ENCODE measurements around the gene IDE. TPM values are rescaled to one million over a fixed set of nuclear protein-coding genes. Genes with fewer than 3 reads are reported as not detected.

The IDE gene
- total RNA-seq, 1 experiment from 2014 or later: 55.8 TPM

- H4K20me1 ChIP-seq (ENCODE audit: insufficient read depth): no peaks in the 10 kb centered on the region
- intact Hi-C loops (cut with micrococcal nuclease): no loop called here
- no peaks in the 10 kb centered on the region for H3K79me2 ChIP-seq (ENCODE audit: insufficient read depth, low read length)
- no peaks in the 10 kb centered on the region for H3K9me3 ChIP-seq (ENCODE audit: control insufficient read depth in 1 of 2, insufficient read depth in 1 of 2, low read depth in 1 of 2, low read length in 2 of 2)
- no peaks in the 10 kb centered on the region for H3K9me2 ChIP-seq (ENCODE audit: insufficient read depth)
- ChIA-PET CTCF (no interaction called here), POLR2A (no interaction called here), RAD21 (ENCODE audit: low non-redundant PET in 1 of 2, low total read pairs in 2 of 2, uncharacterized antibody in 2 of 2, unreplicated experiment in 2 of 2) (no interaction called here)
- no peak for ATAC-seq
- no peak overlapping the region for H3K9ac ChIP-seq (ENCODE audit: low read length)
- DNase-seq (ENCODE audit: low read depth, low spot score): no peak
- H3K36me3 ChIP-seq (ENCODE audit: control insufficient read depth in 1 of 2, insufficient read depth in 2 of 2, low read length in 2 of 2): peaks cover 0 to 5% of the 10 kb centered on the region in 2 experiments; a peak in 3 of 4 replicates
- no peak overlapping the region for H3K4me2 ChIP-seq (ENCODE audit: low read length)
- H3K27ac ChIP-seq (ENCODE audit: low read depth, low read length): no peak overlapping the region
- H3K4me3 ChIP-seq (replicated peaks in 1 of 2; ENCODE audit: low read depth in 1 of 2, low read length in 2 of 2): no peak overlapping the region
- no TSS peak for BruUV-seq (replicated peaks)
- TF ChIP-seq, protein P1, sequence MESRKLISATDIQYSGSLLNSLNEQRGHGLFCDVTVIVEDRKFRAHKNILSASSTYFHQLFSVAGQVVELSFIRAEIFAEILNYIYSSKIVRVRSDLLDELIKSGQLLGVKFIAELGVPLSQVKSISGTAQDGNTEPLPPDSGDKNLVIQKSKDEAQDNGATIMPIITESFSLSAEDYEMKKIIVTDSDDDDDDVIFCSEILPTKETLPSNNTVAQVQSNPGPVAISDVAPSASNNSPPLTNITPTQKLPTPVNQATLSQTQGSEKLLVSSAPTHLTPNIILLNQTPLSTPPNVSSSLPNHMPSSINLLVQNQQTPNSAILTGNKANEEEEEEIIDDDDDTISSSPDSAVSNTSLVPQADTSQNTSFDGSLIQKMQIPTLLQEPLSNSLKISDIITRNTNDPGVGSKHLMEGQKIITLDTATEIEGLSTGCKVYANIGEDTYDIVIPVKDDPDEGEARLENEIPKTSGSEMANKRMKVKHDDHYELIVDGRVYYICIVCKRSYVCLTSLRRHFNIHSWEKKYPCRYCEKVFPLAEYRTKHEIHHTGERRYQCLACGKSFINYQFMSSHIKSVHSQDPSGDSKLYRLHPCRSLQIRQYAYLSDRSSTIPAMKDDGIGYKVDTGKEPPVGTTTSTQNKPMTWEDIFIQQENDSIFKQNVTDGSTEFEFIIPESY (IDR thresholded peaks at IDR 0.05; ENCODE audit: extremely low read depth, insufficient replicate concordance, low read length): no peak
- TF ChIP-seq, protein P2, sequence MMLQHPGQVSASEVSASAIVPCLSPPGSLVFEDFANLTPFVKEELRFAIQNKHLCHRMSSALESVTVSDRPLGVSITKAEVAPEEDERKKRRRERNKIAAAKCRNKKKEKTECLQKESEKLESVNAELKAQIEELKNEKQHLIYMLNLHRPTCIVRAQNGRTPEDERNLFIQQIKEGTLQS (IDR thresholded peaks at IDR 0.05): no peak
- TF ChIP-seq POLR2A (IDR thresholded peaks at IDR 0.05; ENCODE audit: borderline replicate concordance, extremely low read depth, insufficient read depth, insufficient read length) (no peak), RAD21 (IDR thresholded peaks at IDR 0.05; ENCODE audit: low read depth) (no peak), CTCF (IDR thresholded peaks at IDR 0.05 in 2 of 3, conservative IDR thresholded peaks at IDR 0.05 in 1 of 3; ENCODE audit: borderline replicate concordance in 1 of 3, insufficient read depth in 1 of 3, low read depth in 2 of 3, low read length in 2 of 3) (no peak; a peak in 1 of 6 replicates), TCF7L2 (IDR thresholded peaks at IDR 0.05; ENCODE audit: borderline replicate concordance, extremely low read depth, insufficient read depth, insufficient read length) (no peak), EZH2 (IDR thresholded peaks at IDR 0.05) (no peak), SRF (IDR thresholded peaks at IDR 0.05; ENCODE audit: low read depth) (no peak), POLR2AphosphoS5 (IDR thresholded peaks at IDR 0.05; ENCODE audit: low read depth, low read length) (no peak), ELF1 (IDR thresholded peaks at IDR 0.05; ENCODE audit: borderline replicate concordance, low read depth) (no peak), CBX3 (IDR thresholded peaks at IDR 0.05; ENCODE audit: low read depth) (no peak), EGR1 (IDR thresholded peaks at IDR 0.05; ENCODE audit: low read depth) (no peak), SIN3A (IDR thresholded peaks at IDR 0.05; ENCODE audit: low read depth) (no peak), CEBPB (IDR thresholded peaks at IDR 0.05; ENCODE audit: low read depth) (no peak)
- TF ChIP-seq, protein P3, sequence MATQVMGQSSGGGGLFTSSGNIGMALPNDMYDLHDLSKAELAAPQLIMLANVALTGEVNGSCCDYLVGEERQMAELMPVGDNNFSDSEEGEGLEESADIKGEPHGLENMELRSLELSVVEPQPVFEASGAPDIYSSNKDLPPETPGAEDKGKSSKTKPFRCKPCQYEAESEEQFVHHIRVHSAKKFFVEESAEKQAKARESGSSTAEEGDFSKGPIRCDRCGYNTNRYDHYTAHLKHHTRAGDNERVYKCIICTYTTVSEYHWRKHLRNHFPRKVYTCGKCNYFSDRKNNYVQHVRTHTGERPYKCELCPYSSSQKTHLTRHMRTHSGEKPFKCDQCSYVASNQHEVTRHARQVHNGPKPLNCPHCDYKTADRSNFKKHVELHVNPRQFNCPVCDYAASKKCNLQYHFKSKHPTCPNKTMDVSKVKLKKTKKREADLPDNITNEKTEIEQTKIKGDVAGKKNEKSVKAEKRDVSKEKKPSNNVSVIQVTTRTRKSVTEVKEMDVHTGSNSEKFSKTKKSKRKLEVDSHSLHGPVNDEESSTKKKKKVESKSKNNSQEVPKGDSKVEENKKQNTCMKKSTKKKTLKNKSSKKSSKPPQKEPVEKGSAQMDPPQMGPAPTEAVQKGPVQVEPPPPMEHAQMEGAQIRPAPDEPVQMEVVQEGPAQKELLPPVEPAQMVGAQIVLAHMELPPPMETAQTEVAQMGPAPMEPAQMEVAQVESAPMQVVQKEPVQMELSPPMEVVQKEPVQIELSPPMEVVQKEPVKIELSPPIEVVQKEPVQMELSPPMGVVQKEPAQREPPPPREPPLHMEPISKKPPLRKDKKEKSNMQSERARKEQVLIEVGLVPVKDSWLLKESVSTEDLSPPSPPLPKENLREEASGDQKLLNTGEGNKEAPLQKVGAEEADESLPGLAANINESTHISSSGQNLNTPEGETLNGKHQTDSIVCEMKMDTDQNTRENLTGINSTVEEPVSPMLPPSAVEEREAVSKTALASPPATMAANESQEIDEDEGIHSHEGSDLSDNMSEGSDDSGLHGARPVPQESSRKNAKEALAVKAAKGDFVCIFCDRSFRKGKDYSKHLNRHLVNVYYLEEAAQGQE (IDR thresholded peaks at IDR 0.05; ENCODE audit: low read depth): no peak
- H3K27me3 ChIP-seq (ENCODE audit: insufficient read depth, low read length): no peaks in the 10 kb centered on the region
- H2AFZ ChIP-seq (ENCODE audit: low read depth, low read length, poor library complexity, severe bottlenecking): no peak overlapping the region
- peaks cover 0 to 9% of the 10 kb centered on the region in 2 experiments; a peak in 1 of 4 replicates for H3K4me1 ChIP-seq (ENCODE audit: control insufficient read depth in 1 of 2, insufficient read depth in 2 of 2, low read length in 2 of 2)
Observed at GRCh38 chr10:92505044-92505443, 68.8 kb downstream of the IDE start.
